AG09309 (cell line): ENCODE results near the gene TSPAN9.

ENCODE experiments used
- DNase-seq: peaks from one replicate; pipeline ENCODE4 v3.0.0-alpha.2; 2010; ENCODE audit warnings: low read depth
- H3K4me3 ChIP-seq: 2 replicates; pipeline ENCODE4 v1.5.1; 2011; ENCODE audit warnings: mild to moderate bottlenecking, low read depth, low read length, moderate library complexity; ENCODE audit not compliant: control insufficient read depth
- CTCF ChIP-seq: IDR thresholded peaks from 2 replicates; pipeline ENCODE4 v1.5.1; 2011; ENCODE audit warnings: mild to moderate bottlenecking, low read depth, low read length, inconsistent platforms; ENCODE audit not compliant: insufficient read depth, control insufficient read depth; ENCODE audit errors: missing control alignments

The TSPAN9 gene

GRCh38 chr12:3137814-3138445, 60.8 kb downstream of the TSPAN9 start:
- no peak for DNase-seq
- no peak for TF ChIP-seq CTCF
- H3K4me3 ChIP-seq, result no peak overlapping the region

- TF ChIP-seq CTCF, result no peak
- no peak overlapping the region for H3K4me3 ChIP-seq
- DNase-seq, result no peak
Measured at GRCh38 chr12:3138941-3139511, 61.8 kb downstream of the TSPAN9 start.

- no peak overlapping the region for H3K4me3 ChIP-seq
- no peak for TF ChIP-seq CTCF
- no peak for DNase-seq
Measured at GRCh38 chr12:3139760-3140159, 62.6 kb downstream of the TSPAN9 start.

GRCh38 chr12:3140284-3140683, 63.1 kb downstream of the TSPAN9 start:
- no peak for DNase-seq
- no peak overlapping the region for H3K4me3 ChIP-seq
- TF ChIP-seq CTCF, result no peak

GRCh38 chr12:3141339-3142321, 64.5 kb downstream of the TSPAN9 start:
- TF ChIP-seq CTCF, result no peak
- no peak overlapping the region for H3K4me3 ChIP-seq
- DNase-seq, result no peak

GRCh38 chr12:3142386-3142785, 65.2 kb downstream of the TSPAN9 start:
- H3K4me3 ChIP-seq, result no peak overlapping the region
- DNase-seq, result no peak
- TF ChIP-seq CTCF, result no peak
